Stimulated activated CD4-positive, alpha-beta T cell treated with anti-CD3 and anti-CD28 coated beads, Interleukin-1b, Interleukin-23, amount 100 ng/mL, for 1 hour (primary cell): ENCODE results near the gene GARIN3.
"Not testable (repeated sequence)": the region's sequence is repeated elsewhere in the genome, so short reads cannot be mapped to it uniquely, and the experiment has no call there.

ENCODE experiments used
- DNase-seq, 2 donors: peaks; one replicate each; pipeline ENCODE4 v3.0.0-alpha.2; 2020; ENCODE audit warnings: low read depth in 2 of 2

GARIN3 gene

GRCh38 chr5:157185122-157185521 is 19.1 kb upstream of the GARIN3 start:
- DNase-seq: not testable (repeated sequence)

GRCh38 chr5:157184117-157184670 is 18.1 kb upstream of the GARIN3 start:
- DNase-seq: no peak

DNA sequence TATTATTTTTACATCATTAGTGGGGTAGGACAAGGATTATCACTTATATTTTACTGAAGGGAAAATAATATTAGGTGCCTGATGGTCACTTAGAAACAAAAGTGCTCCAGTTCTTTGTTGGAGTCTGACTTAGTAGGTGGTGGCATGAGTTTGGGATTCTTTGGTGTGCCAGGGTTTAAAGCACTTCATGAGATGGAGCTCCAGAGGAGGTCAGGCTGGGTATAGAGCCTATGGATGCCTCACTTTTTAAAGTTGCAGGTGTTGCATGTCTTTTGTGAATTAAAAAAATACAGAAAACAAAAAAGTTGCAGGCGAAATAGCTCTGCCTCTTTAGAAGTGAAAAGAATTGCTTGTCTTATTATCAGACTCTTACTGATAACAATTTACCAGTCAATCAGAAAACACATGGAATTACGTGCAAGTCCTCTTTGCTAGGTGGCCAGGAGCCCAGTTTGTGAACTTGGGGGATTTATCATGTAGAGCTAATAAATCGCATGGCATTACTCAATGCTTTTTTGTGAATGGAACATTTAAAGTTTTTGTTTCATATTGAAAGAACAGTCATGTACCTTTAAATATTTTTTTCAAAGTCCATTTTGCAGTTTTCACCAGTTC is 16.2 kb upstream of the GARIN3 start:
- DNase-seq: no peak

- DNase-seq: no peak
Measured at GRCh38 chr5:157180374-157181264, 14.6 kb upstream of the GARIN3 start, which contains the start of gene ITK. TSS of gene ITK (plus strand) at chr5:157180840. CDS start at chr5:157180978, 138 bp downstream.

DNA sequence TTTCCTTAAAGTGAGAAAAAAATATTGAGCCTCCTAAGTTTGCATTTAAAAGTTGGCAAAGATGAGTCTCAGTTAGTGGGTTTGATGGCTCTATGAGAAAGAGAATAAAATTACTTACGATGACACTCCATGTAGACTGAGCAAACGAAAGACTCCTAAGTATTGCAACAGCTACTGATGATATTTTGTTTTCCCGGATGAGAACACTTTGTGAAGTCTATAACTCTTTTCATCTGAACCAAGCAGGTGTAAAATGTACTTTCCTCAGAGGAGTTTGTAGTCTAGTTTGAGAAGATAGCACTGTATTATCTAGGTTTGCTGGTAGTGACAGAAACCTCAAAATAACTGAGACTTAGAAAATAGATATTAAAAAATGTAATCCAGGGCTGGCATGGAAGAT is 12.9 kb upstream of the GARIN3 start:
- DNase-seq: no peak

DNA sequence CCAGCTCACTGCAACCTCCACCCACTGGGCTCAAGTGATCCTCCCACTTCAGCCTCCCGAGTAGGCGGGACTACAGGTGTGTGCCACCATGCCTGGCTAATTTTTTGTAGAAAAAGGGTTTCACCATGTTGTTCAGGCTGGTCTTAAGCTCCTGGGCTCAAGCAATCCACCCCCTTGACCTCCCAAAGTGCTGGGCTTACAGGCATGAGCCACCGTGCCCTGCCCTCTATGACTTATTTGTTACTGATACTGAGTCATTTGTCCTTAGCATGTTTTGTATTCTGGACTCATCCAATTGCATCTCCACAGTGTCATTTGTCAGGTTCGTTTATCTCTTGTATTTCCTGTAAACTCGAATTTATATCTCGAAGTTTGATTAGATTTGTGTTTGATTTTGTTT is 11.9 kb upstream of the GARIN3 start:
- DNase-seq: no peak

DNA sequence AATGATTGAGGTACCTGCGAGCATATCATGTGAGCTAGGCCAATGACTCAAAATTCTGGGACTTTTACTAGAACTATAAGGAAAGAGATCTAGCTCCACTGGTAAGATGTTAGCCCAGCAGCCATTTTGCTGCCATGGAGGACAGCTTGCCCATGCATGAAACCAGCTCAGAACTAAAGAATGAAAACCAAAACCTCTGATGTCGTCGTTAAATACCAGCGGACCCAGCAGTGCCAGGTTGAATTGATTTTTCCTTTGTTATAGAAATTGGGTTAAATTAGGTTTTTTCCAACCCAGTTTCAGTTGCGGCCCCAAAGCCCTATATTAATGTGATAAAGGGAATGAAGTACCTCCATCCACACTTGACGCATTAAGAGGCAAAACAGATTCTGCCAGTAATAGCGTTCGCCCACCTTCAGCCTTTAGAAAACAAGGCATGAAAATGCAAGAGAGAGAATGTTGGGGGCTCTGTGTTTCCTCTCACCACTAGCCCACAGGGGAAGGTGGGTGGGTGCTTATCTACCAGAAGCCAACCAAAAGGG is 9.1 kb upstream of the GARIN3 start:
- no peak for DNase-seq

DNA sequence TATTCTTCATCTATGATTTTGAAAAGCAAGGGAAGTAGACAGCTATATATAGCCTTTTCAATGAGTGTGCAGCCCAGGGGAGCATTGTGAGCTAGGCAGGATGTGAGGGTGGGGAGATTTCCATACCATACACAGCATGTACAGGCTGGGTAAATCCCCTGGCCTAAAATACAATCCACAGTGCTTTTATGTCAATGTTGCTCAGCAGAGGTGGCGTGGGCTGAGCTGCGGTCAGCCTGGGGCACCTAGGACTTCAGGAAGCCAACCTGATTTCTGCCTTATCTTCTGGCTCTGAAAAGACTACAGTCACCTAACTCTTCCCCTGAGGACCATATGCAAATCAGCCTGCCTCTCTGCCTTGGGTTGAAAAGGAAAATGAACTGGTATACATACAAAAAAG is 6.3 kb upstream of the GARIN3 start:
- peak; percentile 55 to 66 for DNase-seq

- no peak for DNase-seq
Measured at GRCh38 chr5:157168286-157168685, 2.2 kb upstream of the GARIN3 start.

DNA sequence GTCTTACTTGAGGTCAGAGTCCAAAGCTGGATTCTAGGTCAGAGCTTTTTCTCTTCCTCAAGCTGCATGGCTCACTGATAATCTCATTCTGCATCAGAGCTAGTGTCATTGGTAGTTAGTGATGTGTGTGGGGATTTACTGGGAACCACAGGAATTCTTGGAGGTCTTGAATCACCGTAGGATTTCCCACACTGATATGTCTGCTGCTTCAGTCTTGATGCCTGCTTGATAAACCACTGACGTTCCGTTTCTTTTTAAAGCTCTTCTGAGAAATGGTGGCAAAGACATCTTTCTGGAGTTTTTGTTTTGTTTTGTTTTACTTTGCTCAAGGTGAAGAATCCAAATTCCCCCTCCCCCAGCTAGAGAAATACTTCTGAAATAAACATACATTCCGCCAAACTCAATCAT is 1.2 kb upstream of the GARIN3 start:
- no peak for DNase-seq

GRCh38 chr5:157165668-157166067 is 396 bp downstream of the GARIN3 start:
- DNase-seq: no peak

DNA sequence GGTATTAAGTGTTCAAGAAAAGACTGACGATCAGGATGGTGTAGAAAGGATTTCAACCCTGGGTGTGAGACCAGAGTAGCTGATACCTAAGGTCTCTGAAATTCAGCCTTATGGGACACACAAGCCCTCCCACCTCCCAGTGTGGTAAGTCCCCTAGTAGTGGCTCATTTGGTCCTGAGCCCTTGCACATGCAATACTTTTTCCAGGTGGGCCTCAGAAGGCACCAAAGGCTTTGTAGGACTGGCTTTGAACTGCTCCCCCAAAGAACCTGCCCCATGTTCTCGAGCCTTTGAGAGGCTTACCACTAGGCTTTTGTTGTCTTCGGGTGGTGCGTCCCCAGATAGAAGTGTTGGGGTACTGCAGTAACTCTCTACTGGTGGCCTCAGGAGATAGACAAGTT is 803 bp downstream of the GARIN3 start:
- no peak for DNase-seq

DNA sequence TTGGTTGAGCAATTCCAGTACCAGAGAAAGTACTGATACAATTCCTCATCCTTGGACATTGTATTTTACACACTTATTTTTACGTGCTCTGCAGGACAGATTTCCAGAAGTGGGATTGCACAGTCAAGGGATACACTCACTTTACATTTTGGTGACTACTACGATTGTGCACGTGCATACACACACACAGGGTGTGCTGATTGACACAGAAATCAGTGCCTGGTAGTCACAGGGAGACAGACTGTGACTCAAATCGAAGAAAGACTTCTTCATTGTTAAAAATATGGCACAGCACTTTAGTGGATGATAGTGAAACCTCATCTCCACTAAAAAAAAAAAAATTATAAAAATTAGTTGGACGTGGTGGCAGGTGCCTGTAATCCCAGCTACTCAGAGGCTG is 1.5 kb downstream of the GARIN3 start:
- DNase-seq: no peak

DNA sequence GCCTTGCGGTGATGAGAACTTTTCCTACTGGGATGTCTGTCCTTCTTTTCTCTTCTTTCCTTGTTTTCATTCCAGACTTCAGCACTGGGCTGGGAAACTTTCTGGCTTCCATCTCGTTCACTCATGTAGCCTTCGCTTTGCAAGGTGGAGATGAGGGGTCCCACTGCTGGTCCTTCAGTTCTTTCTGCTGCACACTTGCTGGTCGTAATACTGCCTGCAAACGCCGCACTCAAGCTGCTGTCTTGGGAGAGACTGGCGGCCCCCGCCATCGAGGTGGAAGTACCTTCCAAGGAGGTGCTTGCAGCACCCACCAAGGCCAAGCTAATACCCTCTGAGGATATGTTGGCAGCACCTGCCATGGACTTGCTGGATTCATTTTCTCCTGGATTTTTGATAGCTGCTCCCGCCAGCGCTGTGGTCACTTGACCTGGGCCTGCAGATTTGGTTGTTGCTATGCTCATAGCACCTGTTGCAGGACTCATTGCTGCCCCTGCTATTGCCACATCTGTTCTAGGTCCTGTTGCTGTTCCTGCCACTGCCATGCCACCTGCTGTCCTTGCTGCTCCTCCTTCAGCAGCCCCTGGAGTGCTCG is 3.0 kb downstream of the GARIN3 start:
- no peak for DNase-seq

DNA sequence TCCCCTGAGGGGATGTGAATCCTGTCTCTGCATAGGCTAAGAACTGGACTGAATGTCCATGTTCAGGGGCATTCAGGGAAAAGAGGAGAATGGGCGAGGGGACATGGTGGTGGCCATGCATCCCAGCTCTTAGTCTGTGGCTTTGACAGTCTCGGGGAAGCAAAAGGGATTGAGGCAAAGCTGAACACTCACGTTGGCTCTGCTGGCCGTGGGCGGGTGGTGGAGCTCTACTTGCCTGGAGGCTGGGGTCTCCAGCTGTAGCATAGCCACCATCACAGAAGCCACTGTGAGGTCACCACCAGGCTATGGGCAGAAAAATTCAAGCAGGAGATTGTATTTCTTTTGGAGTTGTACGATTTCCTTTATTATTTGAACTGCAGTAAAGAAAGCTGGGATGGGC is 4.1 kb downstream of the GARIN3 start:
- no peak for DNase-seq

DNA sequence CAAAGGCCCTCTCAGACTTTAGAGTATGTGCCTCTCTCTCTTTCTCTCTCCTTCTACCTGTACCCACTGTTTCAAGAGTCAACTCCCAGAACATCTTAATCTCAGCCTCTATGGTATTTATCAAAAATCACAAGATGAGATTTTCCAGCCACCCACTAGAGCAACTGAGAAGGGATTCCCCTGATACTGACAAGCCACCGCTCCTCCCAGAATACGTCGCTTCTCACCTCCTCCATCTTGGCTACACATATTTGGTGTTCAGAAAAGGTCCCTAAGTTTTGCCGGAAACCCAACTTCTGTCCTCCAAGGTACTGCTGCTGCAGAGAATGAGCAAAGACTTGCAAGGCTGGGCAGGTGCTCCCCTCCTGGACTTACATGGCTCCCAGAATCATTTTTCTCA is 6.1 kb downstream of the GARIN3 start:
- DNase-seq: no peak

GRCh38 chr5:157159209-157159751 is 6.8 kb downstream of the GARIN3 start:
- DNase-seq: no peak

DNA sequence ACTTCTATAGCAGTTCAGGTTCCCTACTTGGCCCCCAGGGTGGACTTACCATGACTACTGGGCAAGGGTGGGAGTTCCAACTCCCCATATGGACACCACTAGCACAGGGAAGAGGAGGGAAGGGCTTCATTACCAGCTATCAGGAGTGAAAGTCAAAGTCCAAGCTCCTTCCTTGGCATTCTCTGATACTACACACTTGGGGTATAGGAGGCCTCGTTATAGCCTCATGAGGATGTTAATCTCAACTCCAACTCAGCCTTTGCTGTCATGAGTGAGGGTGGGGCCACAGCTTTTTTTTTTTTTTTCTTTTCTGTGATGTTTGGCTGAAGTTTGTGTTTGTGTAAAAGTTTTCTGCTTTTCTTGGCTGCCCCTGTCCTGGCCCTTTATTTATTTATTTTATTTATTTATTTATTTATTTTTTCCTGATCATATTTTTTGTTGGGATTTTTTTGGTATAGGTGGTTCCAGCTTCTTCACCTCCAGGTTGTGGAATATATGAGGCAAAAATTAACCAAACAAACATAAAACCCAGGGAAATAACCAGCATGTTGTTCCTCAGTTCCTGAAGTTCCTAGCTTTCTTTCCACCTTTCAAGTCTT is 8.7 kb downstream of the GARIN3 start:
- no peak for DNase-seq

DNA sequence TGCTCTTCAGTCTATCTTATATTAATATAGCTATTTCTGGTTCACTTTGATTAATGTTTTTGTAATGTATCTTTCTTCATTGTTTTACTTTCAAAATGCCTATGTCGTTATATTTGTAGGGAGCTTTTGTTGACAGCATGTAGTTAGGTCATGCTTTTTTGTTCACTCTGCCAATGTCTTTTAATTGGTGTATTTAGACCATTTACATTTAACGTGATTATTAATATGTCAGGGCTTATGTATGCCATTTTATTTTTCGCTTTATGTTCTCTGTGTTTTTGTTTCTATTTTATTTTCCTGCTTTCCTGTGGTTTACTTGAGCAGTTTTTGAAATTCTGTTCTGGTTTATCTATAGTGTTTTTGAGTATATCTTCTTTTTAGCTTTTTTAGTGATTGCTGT is 10.8 kb downstream of the GARIN3 start:
- DNase-seq: no peak

GRCh38 chr5:157150995-157151394 is 15.1 kb downstream of the GARIN3 start:
- DNase-seq: no peak
